GM19351 (cell line): ENCODE results near the gene RASSF5.

Source experiments
- ATAC-seq: cut with Tn5 transposase; IDR thresholded peaks from one replicate; pipeline ENCODE4 v1.9.1; 2021; ENCODE audit warnings: mild to moderate bottlenecking, moderate library complexity; ENCODE audit not compliant: unreplicated experiment

Gene RASSF5

DNA sequence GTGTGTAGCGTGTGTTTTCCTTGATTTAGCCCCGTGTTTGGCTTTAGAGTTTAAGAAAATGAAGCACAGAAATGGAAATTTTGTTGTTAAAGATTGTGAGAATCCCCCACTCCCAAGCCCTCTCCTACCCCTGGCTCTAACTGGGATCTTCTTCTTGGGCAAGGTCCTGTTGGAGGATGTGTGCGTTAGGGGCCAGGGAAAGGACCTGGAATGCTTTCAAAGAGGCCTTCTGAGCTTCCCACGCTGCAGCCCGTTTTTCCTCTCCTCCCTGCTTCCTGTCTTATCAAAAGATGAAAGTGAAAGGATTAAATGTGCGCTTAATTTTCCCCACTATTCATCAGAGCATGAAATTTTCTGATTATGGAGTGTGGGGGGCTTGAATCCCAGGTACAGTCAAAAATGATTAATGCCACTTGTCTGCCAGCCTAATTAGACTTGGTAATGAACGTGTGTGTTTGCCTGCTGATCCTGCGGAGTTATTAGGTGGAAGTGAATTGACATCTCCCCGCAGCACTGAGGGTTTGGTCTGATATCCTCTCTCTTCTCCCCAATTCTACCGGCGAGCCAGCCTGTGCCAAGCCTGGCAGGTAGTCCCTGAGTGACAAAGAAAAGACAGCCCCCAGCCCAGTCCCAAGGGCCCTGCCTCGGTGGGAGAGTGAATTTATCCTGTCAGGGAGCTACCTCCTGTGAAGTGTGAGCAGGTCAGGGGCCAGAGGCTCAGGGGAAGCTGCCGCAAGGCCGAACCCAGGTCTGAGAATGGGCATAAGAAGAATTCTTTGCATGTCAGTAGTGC is 4.9 kb downstream of the RASSF5 start:
- ATAC-seq = no peak

DNA sequence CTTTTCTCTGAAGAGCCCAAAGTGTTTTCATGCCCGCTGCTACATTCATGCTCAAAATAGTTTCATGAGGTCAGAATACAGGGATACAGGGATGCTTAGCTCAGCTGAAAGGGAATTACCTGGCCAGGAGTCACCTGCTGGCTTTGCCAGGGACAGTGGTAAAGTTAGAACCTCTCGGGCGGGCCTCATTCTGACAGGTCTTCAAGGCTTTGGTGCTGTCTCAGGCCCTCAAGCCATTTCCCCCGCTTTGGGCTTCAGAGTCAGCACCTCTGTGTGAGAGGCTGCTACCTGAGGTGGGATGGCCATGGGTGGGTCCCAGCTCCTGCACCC is 5.5 kb downstream of the RASSF5 start:
- ATAC-seq = no peak

DNA sequence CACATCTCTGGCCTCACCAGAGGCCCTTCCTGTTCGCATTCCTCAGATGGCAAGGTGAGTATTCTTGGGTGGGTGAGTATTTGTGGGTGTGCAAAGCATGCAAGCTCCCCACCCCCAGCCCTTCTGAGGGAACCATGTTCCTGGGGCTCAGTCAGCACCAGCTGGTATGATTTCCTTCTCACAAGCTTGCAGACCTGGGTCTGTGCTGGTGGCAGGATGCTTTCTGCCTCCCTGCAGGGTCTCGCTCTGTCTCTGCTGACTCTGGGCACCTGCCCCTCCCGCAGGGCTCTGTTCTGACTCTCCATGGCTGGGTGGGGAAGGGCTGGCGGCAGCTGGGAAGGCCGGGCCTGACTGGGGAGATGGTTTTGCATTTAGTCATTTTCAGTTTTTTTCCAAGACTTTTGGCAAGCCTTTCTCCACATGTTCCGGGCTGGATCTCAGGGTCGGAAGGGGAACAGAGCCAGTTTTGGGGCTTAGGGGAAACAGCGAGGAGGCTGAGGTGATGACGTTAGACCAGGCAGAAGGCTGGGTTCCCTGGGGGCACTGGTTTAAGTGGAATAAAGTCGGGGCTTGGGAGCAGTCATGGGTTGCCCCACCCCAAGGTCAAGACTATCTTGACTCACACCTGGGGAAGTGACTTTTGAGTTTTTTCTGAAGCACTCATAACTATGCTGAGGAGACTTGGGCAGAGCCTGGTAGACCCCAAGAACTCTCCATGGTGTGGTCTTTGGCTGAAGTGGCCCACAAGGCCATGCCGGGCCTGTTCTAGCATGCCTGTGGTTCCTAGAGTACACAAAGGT is 6.2 kb downstream of the RASSF5 start:
- no peak for ATAC-seq

DNA sequence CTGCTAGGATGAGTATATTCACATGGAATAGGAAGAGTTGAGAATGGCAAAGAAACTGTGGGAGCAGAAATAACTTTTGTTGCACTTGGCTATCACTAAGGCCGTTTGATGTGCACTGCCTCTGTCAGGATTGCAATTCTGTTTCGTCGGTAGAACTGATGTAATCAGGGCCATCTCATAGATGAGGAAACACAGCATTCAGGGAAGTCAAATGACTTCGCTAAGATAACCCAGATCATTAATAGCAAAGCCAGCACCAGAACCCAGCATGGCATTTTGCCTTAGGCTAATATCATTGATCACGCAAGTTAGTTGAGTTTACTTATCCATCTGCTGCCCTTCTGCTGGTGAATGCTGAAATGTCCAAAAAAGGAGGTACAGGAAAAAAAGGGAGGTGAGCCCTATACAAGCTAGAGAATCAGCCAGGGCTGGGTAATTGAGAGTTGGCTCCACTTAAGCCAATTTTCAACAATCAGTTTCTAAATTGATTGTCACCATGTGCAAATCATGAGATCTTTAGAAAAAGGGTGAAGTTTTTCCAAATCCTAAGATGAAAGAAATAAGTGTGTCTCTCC is 7.6 kb downstream of the RASSF5 start:
- no peak for ATAC-seq

DNA sequence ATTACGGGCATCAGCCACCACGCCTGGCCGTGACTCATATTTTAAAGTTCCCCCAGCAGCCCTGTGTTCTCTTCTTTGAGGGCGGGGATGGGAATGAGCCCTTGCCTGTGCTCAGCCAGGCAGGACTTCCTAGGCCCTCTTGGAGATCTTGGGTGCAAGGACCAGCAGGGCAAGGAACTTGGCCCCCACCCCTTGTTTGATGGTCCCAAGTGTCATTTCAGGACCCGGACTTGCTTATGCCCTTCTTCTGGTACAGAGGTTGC is 9.3 kb downstream of the RASSF5 start:
- no peak for ATAC-seq

DNA sequence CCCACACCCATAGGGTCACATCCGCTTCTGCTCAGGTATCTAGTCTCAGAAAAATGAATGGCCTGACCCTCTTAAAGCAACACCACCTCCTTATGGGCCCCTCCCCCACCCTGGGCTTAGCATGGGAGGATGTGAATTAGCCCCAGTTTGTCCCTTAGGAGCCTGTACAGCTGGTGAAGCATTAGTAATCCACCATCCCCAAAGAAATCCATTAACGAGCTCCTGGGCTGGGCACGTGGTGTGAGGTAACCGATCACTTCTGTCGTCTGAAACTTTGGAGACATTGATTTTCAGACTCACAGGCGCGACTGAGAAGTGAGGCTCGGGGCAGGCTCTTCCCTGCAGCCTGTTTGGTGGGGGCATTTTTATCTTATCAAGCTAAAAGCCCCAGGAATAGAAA is 10.5 kb downstream of the RASSF5 start:
- ATAC-seq = no peak

DNA sequence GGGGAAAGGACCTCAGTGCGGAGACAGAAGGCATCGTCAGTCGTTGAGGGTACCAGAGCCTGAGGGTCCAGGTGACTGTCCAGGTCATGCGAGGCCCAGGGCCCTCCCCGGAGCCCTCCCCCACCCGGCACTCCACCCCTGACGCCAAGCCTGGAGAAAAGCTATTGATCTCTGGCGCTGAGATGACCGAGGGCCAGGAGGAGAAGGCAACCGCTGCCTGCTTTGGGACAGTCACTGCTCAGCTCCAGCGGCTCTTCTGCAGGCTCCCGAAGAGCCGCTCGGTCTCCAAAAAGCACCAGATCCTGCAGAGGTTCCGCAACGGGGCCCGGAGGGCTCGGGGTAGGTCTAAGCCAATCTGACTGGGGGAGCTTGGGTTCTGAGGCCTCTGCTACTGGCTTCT is 10.9 kb downstream of the RASSF5 start:
- no peak for ATAC-seq

DNA sequence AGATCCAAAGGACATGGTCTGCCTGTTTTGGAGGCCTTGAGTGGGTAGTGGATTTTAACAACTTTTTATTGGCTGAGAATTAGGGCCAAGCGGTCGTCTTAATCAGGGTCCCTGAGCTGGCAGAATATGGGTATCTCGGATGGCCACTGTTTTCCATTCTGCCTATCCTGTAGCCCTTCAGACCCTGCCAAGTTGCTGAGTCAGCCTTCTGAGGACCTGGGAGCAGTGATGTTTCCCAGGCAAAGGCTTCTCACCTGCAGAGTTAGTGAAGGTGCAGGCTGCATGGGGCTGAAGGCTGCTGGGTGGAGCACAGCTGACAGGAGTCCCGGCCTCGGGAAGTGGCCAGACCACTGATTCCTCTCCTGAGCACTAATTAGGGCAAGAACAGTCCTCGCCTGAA is 11.4 kb downstream of the RASSF5 start:
- ATAC-seq = no peak

DNA sequence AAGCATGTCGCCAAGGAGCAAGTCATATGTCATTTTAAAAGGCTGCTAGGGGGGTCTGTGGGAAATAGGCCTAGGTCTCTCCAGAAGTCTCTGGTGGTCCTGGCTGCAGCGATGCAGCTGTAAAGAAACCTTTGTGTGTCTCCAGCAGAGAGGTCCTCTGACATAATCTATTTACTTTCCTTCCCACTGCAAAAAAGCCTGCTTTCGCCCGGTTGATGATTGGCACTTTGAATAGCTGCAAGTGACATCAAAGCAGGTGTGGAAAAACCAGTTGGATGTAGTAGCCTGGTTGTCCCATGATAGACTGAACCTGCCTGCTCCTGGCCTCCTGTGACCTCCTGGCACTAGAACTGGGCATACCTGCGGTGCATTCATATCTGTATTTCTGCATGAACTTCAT is 13.8 kb downstream of the RASSF5 start:
- ATAC-seq = no peak

DNA sequence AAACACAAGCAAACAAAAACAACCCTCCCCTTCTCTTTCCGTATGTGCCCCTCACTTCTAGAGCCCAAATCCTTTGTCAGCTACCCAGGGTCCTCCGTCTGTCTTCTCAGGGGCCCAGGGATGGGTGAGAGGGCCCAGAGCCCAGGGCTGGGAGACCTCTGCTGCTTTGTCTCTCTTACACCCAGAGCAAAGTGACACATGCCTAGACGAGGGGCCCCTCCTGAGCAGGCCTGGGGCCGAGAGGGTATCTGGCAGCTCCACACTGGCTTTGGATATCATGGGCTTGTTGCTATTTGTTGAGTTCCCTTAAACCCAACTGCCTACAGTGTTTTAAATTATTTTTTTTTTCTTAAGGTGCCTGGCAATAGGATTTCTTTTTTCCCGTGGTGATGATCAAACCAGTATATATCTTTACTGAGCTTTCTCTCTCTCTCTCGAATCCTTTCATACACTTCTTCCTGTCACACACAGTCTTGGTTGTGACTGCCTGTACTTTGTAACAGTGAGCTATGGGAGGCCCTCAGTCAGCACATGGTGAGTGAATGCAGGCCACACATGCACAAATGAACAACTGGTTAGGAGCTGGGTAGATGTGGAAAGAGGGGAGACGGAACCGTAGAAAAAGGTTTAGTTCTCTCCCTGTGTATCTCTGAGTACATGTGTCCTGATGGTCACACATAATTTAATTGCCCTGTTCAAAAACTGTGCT is 14.5 kb downstream of the RASSF5 start:
- no peak for ATAC-seq

DNA sequence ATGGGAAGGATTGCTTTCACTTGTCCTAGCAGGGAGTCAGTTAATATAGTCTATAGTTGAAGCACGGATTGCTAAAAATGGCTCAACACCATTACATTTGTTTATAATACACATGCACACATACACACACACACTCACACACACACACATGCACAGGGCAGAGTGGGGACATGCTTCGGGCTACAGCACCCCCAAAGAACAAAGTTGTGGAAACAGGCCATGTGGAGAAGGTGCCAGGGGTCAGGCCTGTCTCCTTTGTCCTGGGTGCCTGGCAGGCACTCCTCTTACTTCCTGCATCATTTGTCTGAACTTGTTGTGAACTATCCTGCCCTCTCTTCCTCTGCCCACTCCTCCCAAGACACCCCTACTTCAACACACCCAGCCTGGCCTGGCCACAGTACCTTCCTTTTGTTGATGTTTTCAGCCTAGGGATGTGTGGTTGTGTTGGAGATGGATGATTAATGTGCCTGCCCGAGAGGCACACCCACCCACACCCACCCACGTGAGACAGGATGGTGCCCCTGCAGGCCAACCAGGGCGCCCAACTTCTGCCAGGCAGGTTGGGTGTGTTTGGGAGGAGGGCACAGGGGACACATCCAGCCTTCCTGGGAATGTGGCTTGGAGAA is 17.5 kb downstream of the RASSF5 start:
- no peak for ATAC-seq

DNA sequence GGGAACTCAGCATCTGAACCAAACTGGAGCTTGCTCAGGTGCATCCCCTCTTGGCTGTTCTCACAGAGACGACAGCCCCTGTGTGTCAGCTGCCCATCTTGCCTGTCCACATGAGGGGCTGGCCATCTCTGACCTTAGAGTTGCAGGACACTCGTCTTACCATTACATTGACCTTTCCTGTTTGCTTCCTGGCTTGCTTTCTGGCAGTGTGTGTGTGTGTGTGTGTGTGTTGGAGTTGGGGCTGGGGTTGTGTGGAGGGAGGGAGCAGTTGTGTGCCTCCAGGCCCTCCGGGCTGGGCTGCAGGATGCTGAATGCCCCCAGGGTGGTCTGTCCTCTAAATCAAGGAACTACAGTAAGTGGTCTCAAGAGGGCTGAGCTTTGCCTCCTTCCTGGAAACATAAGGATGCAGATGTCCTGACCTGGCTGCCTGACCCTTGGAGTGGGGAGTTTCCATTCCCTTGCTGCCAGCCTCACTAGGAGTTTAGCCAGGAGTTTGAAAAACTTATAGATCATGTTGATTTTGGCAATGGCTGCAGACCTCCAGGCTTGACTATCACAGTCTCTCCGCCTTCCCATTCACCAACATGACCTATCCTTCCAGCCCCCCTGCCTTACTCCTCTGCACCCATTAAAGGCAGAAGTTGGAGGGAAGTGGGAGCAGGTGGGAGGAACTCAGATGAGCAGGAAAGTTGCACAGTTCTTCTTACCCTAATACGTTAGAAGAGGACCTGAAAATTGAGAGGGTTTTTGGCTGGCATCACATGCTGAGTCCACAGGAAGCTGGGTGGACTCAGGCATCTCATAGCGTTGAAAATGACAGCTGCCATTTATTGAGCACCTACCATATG is 19.0 kb downstream of the RASSF5 start:
- ATAC-seq = no peak

DNA sequence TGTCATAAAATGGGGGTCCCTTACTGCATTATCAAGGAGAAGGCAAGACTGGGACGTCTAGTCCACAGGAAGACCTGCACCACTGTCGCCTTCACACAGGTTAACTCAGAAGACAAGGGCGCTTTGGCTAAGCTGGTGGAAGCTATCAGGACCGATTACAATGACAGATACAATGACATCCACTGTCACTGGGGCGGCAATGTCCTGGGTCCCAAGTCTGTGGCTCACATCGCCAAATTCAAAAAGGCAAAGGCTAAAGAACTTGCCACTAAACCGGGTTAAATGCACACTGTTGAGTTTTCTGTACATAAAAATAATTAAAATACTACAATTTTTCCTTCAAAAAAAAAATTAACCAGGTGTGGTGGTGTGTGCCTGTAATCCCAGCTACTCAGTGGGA is 22.1 kb downstream of the RASSF5 start:
- no peak for ATAC-seq

DNA sequence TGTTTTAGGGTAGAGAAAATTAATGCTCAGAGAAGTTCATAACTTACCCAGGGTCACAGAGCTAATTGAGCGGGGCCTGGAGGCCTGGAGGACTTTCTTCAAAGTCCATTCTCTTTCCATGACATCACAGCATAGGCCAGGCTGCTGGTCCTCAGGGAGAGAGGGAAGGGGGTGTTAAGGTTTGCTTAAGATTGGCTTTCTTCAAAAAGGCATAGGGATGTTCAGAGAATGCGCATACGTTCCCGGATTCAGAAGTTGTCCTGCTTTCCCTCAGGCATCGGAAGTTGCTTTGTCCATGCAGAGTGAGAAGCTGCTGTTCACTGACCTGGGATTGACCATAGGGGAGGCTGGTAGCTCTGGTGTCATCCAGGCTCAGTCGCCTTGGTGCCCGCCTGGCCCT is 25.0 kb downstream of the RASSF5 start:
- no peak for ATAC-seq

DNA sequence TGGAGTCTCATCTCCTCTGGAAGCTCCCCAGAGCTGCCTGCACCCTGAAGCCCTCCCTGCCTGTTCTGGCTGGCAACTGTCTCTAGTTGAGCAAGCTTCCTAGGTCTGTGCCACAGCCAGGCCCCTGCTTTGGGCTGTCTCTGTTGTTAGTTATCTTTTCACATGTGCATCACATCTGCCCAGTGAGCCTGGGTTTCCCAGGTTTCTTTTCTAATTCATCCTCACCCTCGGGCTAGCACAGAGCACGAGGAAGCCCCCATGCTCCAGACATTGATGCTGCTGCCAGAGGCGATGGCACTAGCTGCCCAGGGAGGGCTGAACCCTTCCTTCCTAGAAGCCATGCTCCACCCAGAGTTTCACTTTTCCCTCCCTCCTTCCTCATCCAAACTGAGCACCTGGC is 27.2 kb downstream of the RASSF5 start:
- ATAC-seq = no peak

DNA sequence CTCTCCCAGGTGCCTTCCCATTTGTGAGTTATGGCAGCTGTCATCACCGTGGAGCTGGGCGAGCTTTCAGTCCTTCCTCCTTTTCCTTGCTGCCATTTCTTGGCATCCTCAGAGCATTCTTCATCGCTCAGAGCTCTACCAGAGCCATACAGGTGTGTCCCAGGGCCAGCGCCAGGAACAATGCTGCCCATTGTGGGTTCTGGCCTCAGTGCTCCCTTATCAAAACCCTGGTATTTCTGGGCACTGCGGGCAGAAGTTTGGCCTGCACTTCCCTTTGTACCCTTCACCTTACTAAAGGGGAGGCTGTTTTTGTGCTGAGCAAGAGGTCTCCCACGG is 28.5 kb downstream of the RASSF5 start:
- no peak for ATAC-seq

DNA sequence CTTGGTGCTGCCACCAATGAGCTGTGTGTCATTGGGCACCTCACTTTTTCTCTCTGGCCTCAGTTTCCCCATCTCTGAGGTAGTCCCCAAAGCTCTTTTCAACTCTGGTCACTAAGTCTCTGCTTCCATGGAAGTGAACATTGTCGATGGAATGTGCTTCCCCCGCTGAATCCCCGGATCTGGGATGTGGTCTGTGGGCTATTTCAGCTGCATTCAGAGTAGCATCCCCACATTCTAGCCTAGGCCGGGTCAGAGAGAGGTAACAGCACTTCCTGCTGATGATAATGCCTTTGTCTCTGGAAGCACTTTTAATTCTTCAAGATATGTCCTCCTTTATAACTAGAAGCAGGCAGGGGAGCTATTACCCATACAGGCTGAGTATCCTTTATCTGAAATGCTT is 29.8 kb downstream of the RASSF5 start:
- no peak for ATAC-seq

DNA sequence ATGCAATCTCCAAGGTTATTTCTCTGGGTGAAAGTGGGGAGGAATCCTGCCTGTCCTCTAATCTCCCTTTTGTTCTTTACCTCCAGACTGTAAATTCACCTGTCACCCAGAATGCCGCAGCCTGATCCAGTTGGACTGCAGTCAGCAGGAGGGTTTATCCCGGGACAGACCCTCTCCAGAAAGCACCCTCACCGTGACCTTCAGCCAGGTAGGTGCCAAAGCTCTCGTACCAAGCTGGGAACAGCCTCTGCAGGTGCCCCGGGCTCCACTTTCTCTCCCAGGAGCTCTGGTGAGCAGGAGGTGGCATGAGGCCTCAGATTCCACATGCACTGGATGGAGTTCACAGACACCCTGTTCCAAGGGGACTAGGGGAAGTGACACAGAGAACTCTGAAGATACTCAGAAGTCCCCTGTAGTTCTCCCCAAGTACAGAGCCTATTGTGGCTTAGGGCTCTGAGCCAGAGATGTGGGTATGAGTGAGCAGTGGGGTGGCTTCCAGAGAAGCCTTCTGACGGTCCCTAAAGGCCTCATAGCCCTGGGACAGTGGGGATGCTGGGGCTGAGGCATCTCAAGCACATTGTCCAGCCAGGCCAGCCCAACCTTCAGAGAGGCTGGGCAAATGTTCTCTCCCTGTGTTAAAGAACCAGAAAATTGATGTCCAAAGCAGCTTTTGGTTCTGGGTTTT is 30.9 kb downstream of the RASSF5 start:
- ATAC-seq = no peak

DNA sequence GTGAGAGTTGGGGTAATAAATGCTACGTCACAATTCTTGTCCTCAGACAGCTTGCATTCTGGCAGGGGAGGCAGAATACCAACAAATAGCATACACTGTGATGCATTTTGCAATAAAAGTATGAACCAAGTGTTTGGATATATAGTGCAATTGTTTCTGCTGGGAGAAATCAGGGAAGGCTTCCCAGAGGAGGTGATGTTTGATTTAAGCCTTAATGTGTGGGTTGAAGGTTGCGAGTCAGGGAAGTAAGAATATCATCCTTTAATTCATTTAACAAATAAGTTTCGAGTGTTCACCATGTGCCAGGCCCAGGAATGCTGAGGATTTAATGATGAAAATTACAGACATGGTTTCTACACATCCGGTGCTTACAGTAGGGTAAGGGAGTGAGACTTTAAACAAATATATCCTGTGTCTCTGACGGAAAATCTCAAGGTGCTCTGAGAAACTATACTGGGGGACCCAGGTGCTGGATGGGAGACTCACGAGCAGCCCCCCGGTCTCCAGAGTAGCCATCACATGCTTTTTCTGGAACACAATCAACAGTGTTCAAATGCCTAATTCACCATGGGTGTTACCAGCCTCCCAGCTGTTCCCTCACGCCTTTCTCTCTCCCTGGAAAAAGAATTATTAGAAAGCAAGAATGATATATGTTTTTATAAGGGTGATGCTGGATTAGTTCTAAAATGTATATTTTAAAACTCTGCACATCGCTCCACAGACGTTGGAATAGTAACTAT is 31.7 kb downstream of the RASSF5 start:
- ATAC-seq = no peak
